Upper lobe of right lung (tissue), 1 donor: Measurements from ENCODE around the gene CPA3. TPM values are rescaled to one million over a fixed set of nuclear protein-coding genes. Genes with fewer than 3 reads are reported as not detected.

Experiments
- ATAC-seq: fragments of 200-7000 bp; cut with Tn5 transposase; one replicate; pipeline ENCODE4 v1.9.1; 2020; ENCODE audit warnings: mild to moderate bottlenecking, moderate library complexity
- DNase-seq: peaks from one replicate; pipeline ENCODE4 v3.0.0-alpha.2; 2020
- H3K27ac ChIP-seq: fragments of 200-600 bp; one replicate; pipeline ENCODE4 v1.8.0; 2022
- H3K27me3 ChIP-seq: fragments of 200-600 bp; one replicate; pipeline ENCODE4 v1.8.0; 2022; ENCODE audit warnings: mild to moderate bottlenecking
- H3K36me3 ChIP-seq: fragments of 200-600 bp; one replicate; pipeline ENCODE4 v1.8.0; 2022
- H3K4me1 ChIP-seq: fragments of 200-600 bp; one replicate; pipeline ENCODE4 v1.8.0; 2022
- H3K4me3 ChIP-seq: fragments of 200-600 bp; one replicate; pipeline ENCODE4 v1.8.0; 2022; ENCODE audit warnings: mild to moderate bottlenecking
- H3K9me3 ChIP-seq: fragments of 200-600 bp; one replicate; pipeline ENCODE4 v1.8.0; 2022
- intact Hi-C: fragments of 100-400 bp; cut with DNase I; formaldehyde crosslinking; loops from one replicate; pipeline ENCODE4 v1.11.0; 2022
- total RNA-seq: library from RNA; stranded (reverse); fragmentation: NEBNext Ultra II Directional; extraction: Animal tissue kit (Norgen Biotek cat#: 25700); gene quantifications from one replicate; pipeline ENCODE4 v1.2.1, GENCODE V29; 2021
- TF ChIP-seq, protein P1 (sequence below): fragments of 200-600 bp; IDR thresholded peaks from one replicate; pipeline ENCODE4 v1.8.0; 2022; ENCODE audit warnings: antibody characterized with exemption
- donor health status: DM: no; HTN: yes; CAD: no; lungs with severe emphysema.

Gene CPA3
- total RNA-seq, 1 donor from 2014 or later: 53.1 TPM

- TF ChIP-seq, protein P1, sequence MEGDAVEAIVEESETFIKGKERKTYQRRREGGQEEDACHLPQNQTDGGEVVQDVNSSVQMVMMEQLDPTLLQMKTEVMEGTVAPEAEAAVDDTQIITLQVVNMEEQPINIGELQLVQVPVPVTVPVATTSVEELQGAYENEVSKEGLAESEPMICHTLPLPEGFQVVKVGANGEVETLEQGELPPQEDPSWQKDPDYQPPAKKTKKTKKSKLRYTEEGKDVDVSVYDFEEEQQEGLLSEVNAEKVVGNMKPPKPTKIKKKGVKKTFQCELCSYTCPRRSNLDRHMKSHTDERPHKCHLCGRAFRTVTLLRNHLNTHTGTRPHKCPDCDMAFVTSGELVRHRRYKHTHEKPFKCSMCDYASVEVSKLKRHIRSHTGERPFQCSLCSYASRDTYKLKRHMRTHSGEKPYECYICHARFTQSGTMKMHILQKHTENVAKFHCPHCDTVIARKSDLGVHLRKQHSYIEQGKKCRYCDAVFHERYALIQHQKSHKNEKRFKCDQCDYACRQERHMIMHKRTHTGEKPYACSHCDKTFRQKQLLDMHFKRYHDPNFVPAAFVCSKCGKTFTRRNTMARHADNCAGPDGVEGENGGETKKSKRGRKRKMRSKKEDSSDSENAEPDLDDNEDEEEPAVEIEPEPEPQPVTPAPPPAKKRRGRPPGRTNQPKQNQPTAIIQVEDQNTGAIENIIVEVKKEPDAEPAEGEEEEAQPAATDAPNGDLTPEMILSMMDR: no peak
- DNase-seq: no peak
- Histone ChIP-seq H3K27ac (no peak overlapping the region), H3K36me3 (no peaks in the 10 kb centered on the region), H3K4me3 (no peak overlapping the region), H3K4me1 (no peaks in the 10 kb centered on the region), H3K27me3 (no peaks in the 10 kb centered on the region), H3K9me3 (no peaks in the 10 kb centered on the region)
- ATAC-seq: no peak
- intact Hi-C loops: no loop called here
Measured at GRCh38 chr3:148823026-148823425, 42.1 kb upstream of the CPA3 start.

DNA sequence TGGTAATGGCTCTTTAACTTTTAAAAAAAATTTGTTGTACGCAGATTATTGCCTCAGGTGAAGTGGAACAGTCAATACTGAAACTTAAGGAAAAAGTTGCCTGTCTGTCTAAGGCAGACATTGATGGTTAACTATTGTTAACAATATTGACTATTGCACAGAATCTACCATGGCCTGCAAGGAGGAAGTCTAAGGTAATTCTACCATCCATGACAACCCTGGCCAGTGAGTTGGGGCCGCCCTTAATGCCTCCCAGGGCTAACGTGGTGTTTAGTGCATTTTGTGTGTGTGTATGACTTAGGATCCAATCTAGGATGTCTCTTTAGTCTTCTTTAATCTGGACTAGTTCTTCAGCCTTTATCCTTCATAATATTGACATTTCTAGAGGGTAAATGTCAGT is 39.6 kb upstream of the CPA3 start:
- H3K27me3 ChIP-seq: no peaks in the 10 kb centered on the region
- DNase-seq: no peak
- H3K4me1 ChIP-seq: no peaks in the 10 kb centered on the region
- no peak overlapping the region for H3K27ac ChIP-seq
- ATAC-seq: no peak
- intact Hi-C loops: no loop called here
- H3K4me3 ChIP-seq: no peak overlapping the region
- no peaks in the 10 kb centered on the region for H3K36me3 ChIP-seq
- H3K9me3 ChIP-seq: no peaks in the 10 kb centered on the region
- TF ChIP-seq, protein P1: no peak

DNA sequence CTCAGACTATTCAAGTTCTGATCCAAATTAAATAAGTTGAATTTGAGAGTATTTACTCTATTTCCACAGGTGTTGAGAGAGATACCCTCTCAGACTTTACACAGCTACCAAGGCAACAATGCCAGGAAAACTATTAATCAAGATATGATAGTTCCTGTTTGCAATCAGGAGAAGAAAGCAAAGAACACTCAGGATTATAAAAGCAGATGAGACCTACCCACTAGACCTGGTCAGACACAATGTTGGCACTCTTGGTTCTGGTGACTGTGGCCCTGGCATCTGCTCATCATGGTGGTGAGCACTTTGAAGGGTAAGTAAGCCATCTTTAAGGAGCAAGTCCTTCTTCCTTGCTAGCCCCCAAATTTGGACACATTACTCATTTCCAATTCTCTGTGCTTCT is 37.5 kb upstream of the CPA3 start, which contains the start of gene CPB1:
Gene CPB1 (plus strand): TSS at position 227 of the 400 bp plus-strand sequence. CDS start 13 bp downstream, at position 240.
- Histone ChIP-seq H3K4me3 (no peak within 1 kb of the TSS), H3K27ac (no peak within 1 kb of the TSS), H3K27me3 (no peaks in the 10 kb centered on the region), H3K36me3 (no peaks in the 10 kb centered on the region), H3K9me3 (no peaks in the 10 kb centered on the region), H3K4me1 (no peaks in the 10 kb centered on the region)
- DNase-seq: no peak
- TF ChIP-seq, protein P1: no peak
- no peak for ATAC-seq
- intact Hi-C loops: no loop called here

DNA sequence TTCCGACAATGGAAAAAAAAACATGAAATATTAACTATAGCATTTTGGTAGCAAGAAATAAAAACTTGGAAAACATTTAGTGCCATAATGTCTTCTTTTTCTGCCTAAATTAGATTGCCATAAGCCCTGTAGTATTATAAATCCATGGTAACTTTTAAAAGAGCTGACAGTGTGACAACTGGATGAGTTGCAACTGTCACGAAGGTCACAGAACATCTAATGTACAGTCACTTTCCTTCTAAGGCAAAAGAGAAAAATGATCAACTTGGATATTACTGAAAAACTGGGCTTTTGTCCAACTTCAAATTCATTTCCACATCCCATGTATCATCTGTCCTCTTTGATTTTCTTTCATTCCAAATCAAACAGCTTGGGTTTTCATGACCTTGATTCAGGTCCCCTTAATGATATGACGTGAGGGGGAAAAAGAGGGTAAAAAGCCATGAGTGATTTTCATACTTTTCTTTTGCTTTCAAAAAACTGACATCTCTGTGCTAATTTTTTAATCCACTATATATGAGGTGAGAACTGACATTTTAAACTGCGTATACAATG is 36.9 kb upstream of the CPA3 start:
- ATAC-seq (no peak), DNase-seq (no peak)
- H3K27ac ChIP-seq: no peak overlapping the region
- H3K27me3 ChIP-seq: no peaks in the 10 kb centered on the region
- no peaks in the 10 kb centered on the region for H3K4me1 ChIP-seq
- no peaks in the 10 kb centered on the region for H3K9me3 ChIP-seq
- H3K4me3 ChIP-seq: no peak overlapping the region
- TF ChIP-seq, protein P1: no peak
- intact Hi-C loops: no loop called here
- H3K36me3 ChIP-seq: no peaks in the 10 kb centered on the region

- Histone ChIP-seq H3K36me3 (no peaks in the 10 kb centered on the region), H3K4me1 (no peaks in the 10 kb centered on the region), H3K27ac (no peak overlapping the region), H3K9me3 (no peaks in the 10 kb centered on the region), H3K27me3 (no peaks in the 10 kb centered on the region), H3K4me3 (no peak overlapping the region)
- no peak for ATAC-seq
- intact Hi-C loops: no loop called here
- DNase-seq: no peak
- TF ChIP-seq, protein P1: no peak
Measured at GRCh38 chr3:148829926-148830325, 35.2 kb upstream of the CPA3 start.

- ATAC-seq: no peak
- H3K4me3 ChIP-seq: no peak overlapping the region
- intact Hi-C loops: no loop called here
- no peak for DNase-seq
- H3K36me3 ChIP-seq: no peaks in the 10 kb centered on the region
- H3K27ac ChIP-seq: no peak overlapping the region
- H3K27me3 ChIP-seq: no peaks in the 10 kb centered on the region
- H3K4me1 ChIP-seq: no peaks in the 10 kb centered on the region
- TF ChIP-seq, protein P1: no peak
- no peaks in the 10 kb centered on the region for H3K9me3 ChIP-seq
Measured at GRCh38 chr3:148833223-148833622, 31.9 kb upstream of the CPA3 start.
